HEK293 (cell line): ENCODE results near the gene CYP39A1.

ENCODE experiments used
- PRDM10 ChIP-seq: fragments of 450-650 bp; formaldehyde crosslinking; IDR thresholded peaks from 2 replicates; pipeline ENCODE4 v1.5.1; 2016; ENCODE audit warnings: missing biosample characterization, missing genetic modification characterization
- SALL2 ChIP-seq: fragments of 450-650 bp; formaldehyde crosslinking; IDR thresholded peaks from 2 replicates; pipeline ENCODE4 v1.5.0; 2017; ENCODE audit warnings: missing biosample characterization, mild to moderate bottlenecking, missing genetic modification characterization, borderline replicate concordance
- ZNF148 ChIP-seq: fragments of 450-650 bp; formaldehyde crosslinking; IDR thresholded peaks from 2 replicates; pipeline ENCODE4 v1.5.0; 2017; ENCODE audit warnings: missing biosample characterization, missing genetic modification characterization, borderline replicate concordance
- ZNF155 ChIP-seq: fragments of 450-650 bp; formaldehyde crosslinking; IDR thresholded peaks from 2 replicates; pipeline ENCODE4 v1.5.1; 2016; ENCODE audit warnings: missing biosample characterization, missing genetic modification characterization
- ZNF302 ChIP-seq: fragments of 450-650 bp; formaldehyde crosslinking; IDR thresholded peaks from 2 replicates; pipeline ENCODE4 v1.5.1; 2016; ENCODE audit warnings: missing biosample characterization, missing genetic modification characterization, low read depth
- ZNF324 ChIP-seq: fragments of 450-650 bp; formaldehyde crosslinking; IDR thresholded peaks from 2 replicates; pipeline ENCODE4 v1.5.1; 2016; ENCODE audit warnings: missing biosample characterization, missing genetic modification characterization

GRCh38 chr6:46653439-46654195 is 999 bp upstream of the CYP39A1 start:
- TF ChIP-seq PRDM10, result no peak
- no peak for TF ChIP-seq ZNF302 (tag by site-specific recombination)
- TF ChIP-seq SALL2, result no peak
- no peak for TF ChIP-seq ZNF155 (tag by site-specific recombination)
- TF ChIP-seq ZNF148 (tag by site-specific recombination), result no peak
- no peak for TF ChIP-seq ZNF324 (tag by site-specific recombination)
